GM19043 (cell line): ENCODE measurements around the gene A4GALT.
A peak's percentile ranks its signal among the peaks of the same experiment; 100 is the strongest.

Experiments used
- ATAC-seq: cut with Tn5 transposase; IDR thresholded peaks from one replicate; pipeline ENCODE4 v1.9.1; 2021; ENCODE audit warnings: low read depth; ENCODE audit not compliant: unreplicated experiment

Gene A4GALT

GRCh38 chr22:42654436-42655073 lies 66.1 kb downstream of the A4GALT start:
- no peak for ATAC-seq

GRCh38 chr22:42653999-42654398 lies 66.7 kb downstream of the A4GALT start:
- ATAC-seq = no peak

- ATAC-seq = no peak
These were observed 69.5 kb downstream of the A4GALT start for GRCh38 chr22:42651134-42651533.

- peak; percentile 46 for ATAC-seq
These were observed 71.2 kb downstream of the A4GALT start, which contains the start of gene CYB5R3 for GRCh38 chr22:42649246-42650099. TSS of gene CYB5R3 (minus strand) at chr22:42649392. CDS start at chr22:42649315, 77 bp downstream.

- peak; percentile 21 for ATAC-seq
These were observed 72.1 kb downstream of the A4GALT start for GRCh38 chr22:42648368-42649245.

GRCh38 chr22:42648017-42648367 lies 72.7 kb downstream of the A4GALT start:
- ATAC-seq = no peak

GRCh38 chr22:42646569-42647525 lies 73.8 kb downstream of the A4GALT start:
- no peak for ATAC-seq

GRCh38 chr22:42645938-42646568 lies 74.6 kb downstream of the A4GALT start:
- no peak for ATAC-seq

- no peak for ATAC-seq
These were observed 75.2 kb downstream of the A4GALT start for GRCh38 chr22:42645341-42645937.

- no peak for ATAC-seq
These were observed 76.0 kb downstream of the A4GALT start for GRCh38 chr22:42644422-42645340.

- no peak for ATAC-seq
These were observed 76.8 kb downstream of the A4GALT start for GRCh38 chr22:42643634-42644421.

GRCh38 chr22:42642806-42643633 lies 77.7 kb downstream of the A4GALT start:
- no peak for ATAC-seq
